GM19328 (cell line): ENCODE data around the gene GNA15.
"Not testable (repeated sequence)": the region's sequence is repeated elsewhere in the genome, so short reads cannot be mapped to it uniquely, and the experiment has no call there.

Source experiments
- ATAC-seq: cut with Tn5 transposase; IDR thresholded peaks from one replicate; pipeline ENCODE4 v1.9.1; 2021; ENCODE audit warnings: mild to moderate bottlenecking, moderate library complexity; ENCODE audit not compliant: unreplicated experiment

Gene GNA15, protein sequence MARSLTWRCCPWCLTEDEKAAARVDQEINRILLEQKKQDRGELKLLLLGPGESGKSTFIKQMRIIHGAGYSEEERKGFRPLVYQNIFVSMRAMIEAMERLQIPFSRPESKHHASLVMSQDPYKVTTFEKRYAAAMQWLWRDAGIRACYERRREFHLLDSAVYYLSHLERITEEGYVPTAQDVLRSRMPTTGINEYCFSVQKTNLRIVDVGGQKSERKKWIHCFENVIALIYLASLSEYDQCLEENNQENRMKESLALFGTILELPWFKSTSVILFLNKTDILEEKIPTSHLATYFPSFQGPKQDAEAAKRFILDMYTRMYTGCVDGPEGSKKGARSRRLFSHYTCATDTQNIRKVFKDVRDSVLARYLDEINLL

DNA sequence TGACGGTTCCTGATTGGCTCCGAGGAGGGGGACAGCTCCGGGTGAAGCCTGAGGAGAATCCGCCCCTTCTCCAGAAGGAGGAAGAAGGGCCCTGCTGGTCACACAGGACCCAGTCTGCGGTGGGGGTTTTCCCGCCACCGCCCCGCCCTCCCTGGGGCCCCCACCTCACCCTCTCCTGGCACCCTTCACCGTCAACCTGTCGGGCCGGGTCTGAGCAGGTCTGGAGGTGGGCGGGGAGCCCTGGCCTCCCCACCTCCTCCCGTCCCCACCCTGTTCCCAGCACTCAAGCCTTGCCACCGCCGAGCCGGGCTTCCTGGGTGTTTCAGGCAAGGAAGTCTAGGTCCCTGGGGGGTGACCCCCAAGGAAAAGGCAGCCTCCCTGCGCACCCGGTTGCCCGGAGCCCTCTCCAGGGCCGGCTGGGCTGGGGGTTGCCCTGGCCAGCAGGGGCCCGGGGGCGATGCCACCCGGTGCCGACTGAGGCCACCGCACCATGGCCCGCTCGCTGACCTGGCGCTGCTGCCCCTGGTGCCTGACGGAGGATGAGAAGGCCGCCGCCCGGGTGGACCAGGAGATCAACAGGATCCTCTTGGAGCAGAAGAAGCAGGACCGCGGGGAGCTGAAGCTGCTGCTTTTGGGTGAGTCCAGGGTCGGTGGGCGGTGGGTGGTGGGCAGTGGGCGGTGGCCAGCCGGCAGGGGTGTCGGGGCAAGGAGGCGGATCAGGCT, at the start of gene GNA15:
Gene GNA15 (plus strand): TSS at position 73 of the 723 bp plus-strand sequence. CDS start 418 bp downstream, at position 491.
- ATAC-seq = no peak

DNA sequence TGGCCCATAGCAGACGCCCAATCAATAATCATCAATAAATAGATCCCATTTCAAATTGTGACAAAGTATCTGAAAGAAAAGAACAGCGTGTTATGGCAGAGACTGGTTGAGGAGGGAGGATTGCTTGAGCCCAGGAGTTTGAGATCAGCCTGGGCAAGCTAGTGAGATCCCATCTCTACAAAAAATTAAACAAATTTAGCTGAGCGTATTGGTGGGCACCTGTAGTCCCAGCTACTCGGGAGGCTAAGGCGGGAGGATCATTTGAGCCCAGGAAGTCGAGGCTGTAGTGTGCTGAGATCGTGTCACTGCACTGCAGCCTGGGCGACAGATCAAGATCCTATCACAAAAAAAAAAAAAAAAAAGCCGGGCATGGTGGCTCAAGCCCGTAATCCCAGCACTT, 48.1 kb upstream of the GNA15 start:
- no peak for ATAC-seq

DNA sequence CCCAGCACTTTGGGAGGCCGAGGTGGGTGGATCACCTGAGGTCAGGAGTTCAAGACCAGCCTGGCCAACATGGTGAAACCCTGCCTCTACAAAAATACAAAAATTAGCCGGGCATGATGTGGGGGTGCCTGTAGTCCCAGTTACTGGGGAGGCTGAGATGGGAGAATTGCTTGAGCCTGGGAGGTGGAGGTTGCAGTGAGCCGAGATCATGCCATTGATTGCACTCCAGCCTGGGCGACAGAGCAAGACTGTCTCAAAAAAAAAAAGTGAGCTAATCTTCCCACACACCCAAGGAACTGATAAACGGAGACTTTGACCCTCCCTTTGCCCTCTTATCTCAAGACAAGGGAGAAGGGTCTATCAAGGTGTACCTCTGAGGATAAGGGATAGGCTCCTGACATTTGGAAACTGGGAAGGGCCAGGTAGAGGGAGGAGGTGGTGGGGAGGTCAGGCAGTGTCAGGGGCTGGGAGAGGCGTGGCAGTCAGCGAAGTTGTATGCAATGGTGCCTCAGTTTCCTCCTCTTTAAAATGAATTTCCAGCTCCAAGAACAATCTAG, 46.5 kb upstream of the GNA15 start:
- ATAC-seq = not testable (repeated sequence)

DNA sequence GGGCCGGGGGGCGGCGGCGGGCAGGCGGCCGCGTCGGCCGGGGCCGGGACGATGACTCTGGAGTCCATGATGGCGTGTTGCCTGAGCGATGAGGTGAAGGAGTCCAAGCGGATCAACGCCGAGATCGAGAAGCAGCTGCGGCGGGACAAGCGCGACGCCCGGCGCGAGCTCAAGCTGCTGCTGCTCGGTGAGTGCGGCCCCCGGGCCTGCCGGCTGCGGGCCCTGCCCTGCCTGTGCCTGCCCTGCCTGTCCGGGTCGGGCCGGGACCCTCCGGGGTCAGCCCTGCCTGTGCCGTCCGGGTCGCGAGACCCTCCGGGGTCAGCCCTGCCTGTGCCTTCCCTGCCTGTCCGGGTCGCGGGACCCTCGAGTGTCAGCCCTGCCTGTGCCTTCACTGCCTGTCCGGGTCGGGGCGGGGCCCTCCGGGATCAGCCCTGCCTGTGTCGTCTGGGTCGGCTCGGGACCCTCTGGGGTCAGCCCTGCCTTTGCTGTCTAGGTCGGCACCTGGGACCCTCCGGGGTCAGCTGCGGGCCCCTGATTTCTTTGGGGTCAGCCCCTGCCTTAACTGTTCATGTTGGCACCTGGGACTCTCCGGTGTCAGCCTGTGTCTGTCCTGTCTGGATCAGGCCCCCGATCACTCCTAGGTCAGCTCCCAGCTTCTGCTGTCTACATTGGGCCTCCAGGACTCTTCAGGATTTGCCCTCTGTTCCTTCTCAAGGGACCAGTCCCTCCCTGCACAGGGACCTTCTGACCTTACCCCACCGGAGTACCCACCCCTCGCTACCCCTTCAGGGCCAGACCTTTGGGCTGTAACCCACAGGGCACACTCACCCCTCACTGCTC, 41.0 kb upstream of the GNA15 start:
- ATAC-seq = no peak

DNA sequence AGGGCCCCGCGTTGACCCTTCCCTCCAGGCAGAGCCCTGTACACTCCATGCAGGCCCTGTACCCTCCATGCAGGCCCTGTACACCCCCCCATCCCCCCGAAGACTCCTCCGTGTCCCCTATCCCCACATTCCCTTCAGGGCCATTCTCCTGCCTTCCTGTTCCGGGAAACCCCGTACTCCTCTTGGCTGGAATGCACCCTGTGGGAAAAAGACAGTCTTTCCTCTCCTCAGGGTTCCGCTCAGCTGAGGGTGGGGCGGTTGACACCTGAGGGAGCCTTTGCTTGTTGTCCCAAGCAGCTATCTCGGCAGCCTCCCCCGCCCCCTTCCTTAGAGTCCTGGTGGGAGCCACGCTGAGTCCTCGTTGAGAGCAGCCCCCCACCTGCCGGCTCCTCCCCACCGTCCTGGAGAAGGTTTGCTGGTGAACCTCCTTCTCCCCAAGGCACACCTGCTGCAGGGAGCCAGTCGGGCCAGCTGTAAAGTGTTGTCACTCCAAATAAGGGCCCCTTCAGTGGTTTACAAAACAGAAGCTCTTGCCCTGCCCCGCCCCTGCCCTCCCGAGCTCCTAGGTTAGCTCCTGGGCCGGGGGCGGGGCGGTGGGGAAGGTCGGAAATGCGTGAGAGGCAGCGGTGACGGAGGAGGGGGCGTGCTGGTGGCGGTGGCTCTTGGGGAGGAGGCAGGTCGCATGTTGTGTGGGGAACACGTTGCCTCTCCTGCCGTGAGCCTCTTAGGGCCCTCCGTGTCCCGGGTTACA, 40.2 kb upstream of the GNA15 start:
- no peak for ATAC-seq

DNA sequence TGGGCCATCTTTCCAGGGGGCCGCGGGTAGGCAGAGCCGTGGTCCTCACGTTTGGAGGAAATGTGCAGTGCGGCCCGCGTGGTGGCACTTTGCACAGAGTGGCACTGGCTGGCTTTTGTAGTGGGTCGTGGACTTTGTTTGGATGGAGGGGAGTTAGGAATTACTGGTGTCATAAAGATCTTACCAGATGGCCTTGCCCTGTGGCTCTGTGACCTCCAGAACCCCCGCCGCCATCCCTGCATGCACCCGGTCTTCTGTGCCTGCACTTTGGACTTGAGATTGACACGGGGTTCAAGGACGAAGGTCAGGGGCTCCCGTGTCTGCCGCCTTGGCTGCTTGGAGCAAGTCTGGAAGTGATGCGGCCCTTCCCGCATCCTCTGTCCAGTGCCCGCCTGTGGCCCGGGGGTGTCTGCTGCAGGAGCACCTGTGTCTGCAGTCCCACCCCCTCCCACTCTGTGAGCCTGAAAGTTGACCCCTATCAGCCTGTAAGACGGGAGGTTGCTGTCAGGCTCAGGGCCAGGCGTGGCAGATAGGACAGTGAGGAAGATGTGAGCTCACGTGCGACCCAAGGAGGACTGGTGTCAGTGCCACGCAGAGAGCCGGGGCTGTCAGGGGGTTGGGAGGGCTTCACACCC, 39.4 kb upstream of the GNA15 start:
- no peak for ATAC-seq

DNA sequence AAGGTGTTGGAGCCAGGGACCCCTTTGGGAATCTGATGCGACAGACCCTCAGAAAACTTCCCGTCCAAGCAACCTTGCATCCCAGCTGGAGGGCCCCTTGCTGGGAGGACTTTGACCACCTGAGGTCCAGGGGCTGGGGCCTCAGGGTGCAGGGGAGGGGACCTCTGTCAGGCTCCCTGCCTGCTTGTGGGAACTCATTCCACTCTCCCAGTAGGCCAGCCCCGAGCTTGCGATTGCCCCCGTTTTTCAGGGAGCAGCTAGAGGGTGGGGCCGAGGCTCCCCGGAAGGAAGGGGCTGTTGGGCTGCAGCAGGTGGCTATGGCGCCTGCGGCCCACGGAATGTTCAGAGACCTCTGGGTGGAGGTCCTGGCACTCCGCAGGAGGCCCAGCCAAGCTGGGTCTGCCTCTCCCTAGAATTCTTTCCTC, 38.9 kb upstream of the GNA15 start:
- ATAC-seq = no peak

DNA sequence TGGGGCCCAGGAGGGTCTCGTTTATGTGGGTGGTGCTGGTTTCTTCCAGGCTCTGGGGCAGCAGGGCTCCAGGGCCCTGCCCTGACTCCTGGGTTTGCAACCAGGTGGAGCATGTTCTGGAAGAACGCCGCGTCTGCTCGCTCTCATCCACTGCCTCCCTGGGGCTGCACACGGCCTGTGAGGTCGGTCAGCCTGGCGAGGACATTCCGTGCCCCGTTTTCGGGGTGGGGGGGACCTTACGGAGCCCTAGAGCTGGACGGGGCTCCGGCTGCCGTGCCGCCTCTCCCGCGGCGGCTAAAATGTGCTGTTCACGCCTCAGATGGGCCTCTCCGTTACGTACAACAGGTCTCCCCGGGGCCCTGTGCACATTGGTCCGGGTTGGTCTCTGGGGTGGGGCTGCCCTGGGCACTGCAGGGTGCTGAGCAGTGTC, 38.4 kb upstream of the GNA15 start:
- ATAC-seq = no peak

DNA sequence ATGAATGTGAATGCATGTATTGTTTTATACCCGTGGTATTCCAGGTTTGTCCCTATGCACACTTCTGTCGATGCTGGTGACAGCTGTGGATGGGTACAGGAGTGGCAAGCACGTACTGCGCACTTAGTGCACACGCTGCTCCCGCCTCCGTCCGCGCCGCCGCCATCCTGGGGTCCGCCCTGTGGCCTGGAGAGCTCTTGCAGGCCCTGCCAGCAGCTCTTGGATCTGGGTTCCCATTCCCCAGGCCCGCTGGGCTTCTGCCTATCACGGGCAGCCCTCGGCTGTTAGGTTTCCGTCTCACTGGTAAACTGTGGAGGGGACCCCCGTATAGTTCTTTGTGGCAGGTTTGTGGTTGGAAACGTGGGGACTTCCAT, 37.7 kb upstream of the GNA15 start:
- ATAC-seq = no peak

DNA sequence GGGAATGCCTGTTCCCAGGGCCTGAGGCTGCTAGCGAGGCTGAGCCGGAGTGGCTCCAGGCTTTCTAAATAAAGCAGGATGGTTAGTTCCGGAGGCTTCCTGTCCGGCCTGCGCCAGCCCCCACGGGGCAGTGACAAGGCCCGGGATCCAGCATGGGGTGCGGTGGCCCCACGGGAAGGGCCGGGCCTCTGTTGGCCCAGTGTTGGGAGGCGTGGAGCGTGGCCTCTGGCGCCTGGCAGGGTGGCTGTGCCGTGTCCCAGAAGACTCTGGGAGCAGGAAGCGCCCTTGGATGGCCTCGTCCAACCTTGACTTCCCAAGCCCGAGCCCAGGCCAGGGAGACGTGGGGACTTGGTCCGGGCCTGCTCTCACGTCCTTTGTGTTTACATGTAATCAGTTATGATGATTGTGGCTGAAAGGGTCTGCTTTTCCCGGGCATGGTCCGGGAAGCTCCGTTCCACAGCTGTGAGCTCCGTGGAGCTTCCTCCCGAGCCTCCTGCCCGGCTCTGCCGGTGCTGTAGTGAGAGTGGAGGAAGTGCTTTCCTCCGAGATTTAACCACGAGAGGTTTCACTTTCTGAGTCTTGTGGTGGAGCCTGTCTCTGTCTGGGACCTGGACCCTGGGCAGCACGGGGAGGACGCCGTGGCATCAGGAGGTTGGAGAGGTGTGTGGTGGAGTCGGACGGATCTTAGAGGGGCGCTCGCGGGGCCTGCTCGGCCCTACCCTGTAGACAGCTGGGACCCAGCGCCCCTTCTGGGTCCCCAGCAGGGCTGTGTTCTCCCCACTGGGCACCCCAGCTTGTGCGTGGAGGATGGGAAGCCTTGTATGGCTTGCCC, 37.1 kb upstream of the GNA15 start:
- no peak for ATAC-seq

DNA sequence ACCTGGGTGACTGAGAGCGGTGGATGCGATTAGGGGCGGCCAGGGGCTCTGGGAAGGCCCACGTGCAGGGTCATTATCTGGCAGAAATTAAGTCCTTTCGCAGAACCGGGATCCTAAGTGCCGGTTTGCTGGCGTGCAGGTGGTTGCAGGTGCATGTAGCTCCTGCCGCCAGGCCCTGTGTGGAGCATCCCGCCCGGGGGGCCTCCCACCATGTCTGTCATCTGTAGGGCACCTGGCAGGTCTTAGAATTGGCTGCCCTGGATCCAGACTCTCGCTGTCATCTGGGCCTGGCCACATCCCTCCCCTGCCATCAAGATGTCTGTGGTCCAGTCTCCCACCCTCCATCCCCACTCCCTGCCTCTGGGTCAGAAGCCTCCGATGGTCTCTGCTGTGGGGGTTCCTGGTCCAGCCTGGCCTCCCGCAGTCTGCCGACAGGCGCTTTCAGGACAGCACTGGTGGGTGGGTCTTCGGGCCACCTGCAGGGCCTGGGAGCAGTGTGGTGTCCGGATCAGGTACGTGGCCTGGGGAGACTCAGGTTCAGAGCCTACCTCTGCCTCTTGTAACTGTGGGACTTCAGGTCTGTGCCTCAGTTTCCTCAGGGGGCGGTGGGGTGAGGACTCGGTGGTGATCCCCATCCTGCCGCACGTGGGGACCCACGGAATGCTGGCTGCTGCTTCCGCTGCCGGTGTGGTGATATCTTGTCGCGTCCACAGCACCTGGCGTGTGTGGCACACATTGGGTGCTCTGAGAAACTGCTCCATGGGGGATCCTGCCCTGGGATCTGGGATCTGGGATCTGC, 36.3 kb upstream of the GNA15 start:
- no peak for ATAC-seq

DNA sequence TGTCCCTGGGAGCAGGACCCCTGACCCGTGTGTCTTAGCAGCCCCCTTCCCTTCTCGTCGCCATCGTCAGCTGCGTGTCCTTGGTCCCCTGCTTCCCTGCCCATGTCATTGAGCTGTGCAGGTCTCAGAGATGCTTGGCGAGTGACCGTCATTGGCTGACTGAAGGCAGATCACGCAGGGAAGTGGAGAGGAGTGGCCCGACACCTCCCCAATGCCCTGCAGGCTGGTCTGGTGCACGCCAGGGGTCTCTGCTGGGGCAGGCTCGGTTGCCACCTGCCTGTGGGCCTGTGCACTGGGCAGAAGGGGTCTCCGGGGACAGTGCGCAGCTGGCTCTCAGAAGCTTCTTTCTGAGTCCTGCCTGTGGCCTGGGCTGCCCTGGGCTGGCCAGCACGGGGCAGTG, 35.5 kb upstream of the GNA15 start:
- no peak for ATAC-seq

DNA sequence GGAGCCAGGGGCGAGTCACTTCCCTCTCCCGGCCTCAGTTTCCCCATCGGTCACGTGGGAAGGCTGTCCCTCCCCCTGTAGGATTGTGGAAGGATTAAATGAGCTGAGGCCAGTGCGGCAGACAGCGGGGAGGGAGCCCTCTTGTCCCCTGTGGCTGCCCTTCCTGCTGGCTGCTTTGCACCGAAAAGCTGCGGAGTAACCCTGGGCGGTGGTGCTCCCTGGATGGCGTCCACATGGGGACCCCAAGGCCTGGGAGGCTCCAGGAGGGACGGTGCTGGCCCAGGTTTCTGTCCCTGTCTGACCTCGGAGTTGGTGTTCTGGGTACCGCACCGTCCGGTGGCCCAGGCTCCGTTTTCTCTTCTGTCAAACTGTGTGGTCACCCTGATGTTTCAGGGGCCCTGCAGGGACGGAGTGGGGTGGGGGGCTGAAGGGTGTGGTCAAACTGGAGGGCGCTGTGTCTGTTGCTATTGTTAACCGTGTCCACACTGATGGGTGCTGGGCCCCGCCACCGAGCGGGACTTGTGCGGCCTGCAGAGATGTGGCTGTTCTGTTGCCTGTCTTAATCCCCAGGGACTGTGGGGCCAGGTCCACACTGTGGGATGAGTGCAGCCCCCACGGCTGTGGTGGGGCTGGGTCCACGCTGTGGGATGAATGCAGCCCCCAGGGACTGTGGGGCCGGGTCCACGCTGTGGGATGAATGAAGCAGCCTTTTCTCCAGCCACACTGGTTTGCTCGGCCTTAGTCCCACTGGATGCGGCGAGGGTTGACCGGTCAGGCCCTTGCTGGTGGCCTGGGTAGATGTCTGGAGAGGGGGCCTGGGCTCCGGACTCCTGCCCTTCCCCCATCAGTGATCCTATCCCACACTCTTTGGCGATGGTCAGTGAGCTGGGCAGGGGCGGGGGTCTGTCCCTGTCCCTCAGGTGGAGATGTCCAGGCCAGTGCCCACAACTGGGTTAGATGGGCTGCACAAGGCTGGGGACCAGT, 34.8 kb upstream of the GNA15 start:
- no peak for ATAC-seq

DNA sequence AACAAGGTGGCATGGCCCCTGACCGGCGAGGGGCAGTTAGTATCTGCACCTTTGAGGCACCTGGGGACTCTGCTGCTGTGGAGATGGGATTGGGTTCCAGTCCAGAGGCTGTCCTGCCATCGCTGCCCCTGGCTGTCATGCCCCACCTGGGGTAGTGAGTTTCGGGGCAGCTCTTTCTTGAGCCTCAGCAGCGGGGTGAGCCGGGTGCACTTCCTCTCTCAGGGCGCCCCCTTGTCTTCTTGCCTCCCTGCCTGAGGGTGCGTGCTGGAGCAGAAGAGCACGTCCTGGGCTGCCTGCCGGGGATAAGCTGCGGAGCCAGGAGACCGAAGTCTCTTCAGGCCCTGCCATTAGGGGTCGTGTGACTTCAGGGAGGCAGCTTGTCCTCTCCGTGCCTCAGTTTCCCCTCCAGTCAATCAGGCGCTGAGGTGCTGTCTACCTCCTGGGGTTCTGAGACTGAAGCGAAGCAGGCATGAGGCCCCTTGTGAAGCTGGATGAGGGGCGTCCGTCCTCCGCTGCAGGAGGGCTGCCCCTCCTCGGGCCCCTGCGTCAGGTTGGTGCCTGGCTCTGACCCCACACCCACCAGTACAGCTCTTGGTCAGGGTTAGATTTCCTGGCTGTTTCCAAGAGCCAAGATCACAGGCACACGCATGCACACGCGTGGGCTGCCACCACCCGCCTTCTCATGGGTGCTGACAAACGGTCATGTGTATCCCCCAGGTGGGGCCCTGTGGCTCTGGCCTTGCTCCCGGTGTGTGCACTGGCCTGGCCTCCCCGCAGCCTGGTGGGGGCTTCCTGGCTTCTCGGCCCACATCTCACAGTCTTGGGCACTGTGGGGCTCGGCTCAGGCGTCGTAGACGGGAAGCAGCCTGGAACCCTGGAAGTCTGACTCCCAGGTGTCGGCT, 33.3 kb upstream of the GNA15 start:
- ATAC-seq = no peak

DNA sequence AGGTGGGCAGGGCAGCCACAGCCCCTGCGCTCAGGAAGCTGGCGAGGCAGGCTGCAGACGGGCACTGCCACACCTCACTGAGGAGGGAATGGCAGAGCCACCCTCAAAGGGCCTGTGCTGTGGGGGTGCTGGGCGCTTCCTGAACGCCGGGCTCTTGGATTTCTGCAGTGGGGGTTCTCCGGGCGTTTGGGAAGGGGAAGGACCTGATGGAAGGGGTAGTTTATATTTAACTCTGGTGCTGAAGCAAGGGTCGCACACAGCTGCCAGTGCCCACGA, 31.2 kb upstream of the GNA15 start:
- ATAC-seq = no peak
